Posterior vena cava (tissue), 2 donors: ENCODE data around the gene MSANTD7. TPM values are rescaled to one million over a fixed set of nuclear protein-coding genes. Genes with fewer than 3 reads are reported as not detected.
"Not testable (repeated sequence)": the region's sequence is repeated elsewhere in the genome, so short reads cannot be mapped to it uniquely, and the experiment has no call there.

Experiments
- DNase-seq: peaks from one replicate; pipeline ENCODE4 v3.0.0-alpha.2; 2020; ENCODE audit warnings: low spot score
- intact Hi-C, 2 donors: fragments of 100-400 bp; cut with DNase I; formaldehyde crosslinking; loops; one replicate each; pipeline versions ENCODE4 v1.14.1 to v1.14.2; 2022 to 2023
- total RNA-seq, 2 donors: library from RNA; stranded (reverse); fragmentation: NEBNext Ultra II Directional; extraction: Animal tissue kit (Norgen Biotek cat#: 25700); gene quantifications; one replicate each; pipeline ENCODE4 v1.2.1, GENCODE V29; 2021
- donor health status: DM: yes; HTN: yes; CAD: no.
- donor health status: DM: yes; HTN: yes; CAD: no.

MSANTD7 gene
- total RNA-seq, 2 donors from 2014 or later: 5.9 to 8.8 TPM

- DNase-seq: no peak
- intact Hi-C loops: loop anchor here in 1 of 2 donors (10.0 kb wide), 1 partner anchor 291 kb away; no protein-coding TSS in a partner anchor
These were observed 11.9 kb upstream of the MSANTD7 start for GRCh38 chr10:14826076-14826829.

- DNase-seq: no peak
- intact Hi-C loops: loop anchor here in 1 of 2 donors (5.0 kb wide), 1 partner anchor 1511 kb away; no protein-coding TSS in a partner anchor
These were observed 5.0 kb upstream of the MSANTD7 start for GRCh38 chr10:14833106-14833505.

- intact Hi-C loops: no loop called here
- DNase-seq: no peak
These were observed 1.9 kb upstream of the MSANTD7 start for GRCh38 chr10:14836208-14836607.

- intact Hi-C loops: no loop called here
- no peak for DNase-seq
These were observed 926 bp upstream of the MSANTD7 start for GRCh38 chr10:14837003-14837756.

GRCh38 chr10:14838582-14839304 is 637 bp downstream of the MSANTD7 start:
- intact Hi-C loops: no loop called here
- DNase-seq: peak; percentile 86

GRCh38 chr10:14839305-14839695 is 1.2 kb downstream of the MSANTD7 start:
- DNase-seq: no peak

GRCh38 chr10:14840178-14840577 is 2.1 kb downstream of the MSANTD7 start:
- DNase-seq: no peak
- intact Hi-C loops: no loop called here

More at GRCh38 chr10:14839305-14839695, 1.2 kb downstream of the MSANTD7 start:
- intact Hi-C loops: no loop called here

- intact Hi-C loops: no loop called here
- no peak for DNase-seq
These were observed 5.4 kb downstream of the MSANTD7 start for GRCh38 chr10:14843327-14843988.

GRCh38 chr10:14844948-14845347 is 6.8 kb downstream of the MSANTD7 start:
- intact Hi-C loops: no loop called here
- no peak for DNase-seq

GRCh38 chr10:14852236-14852635 is 14.1 kb downstream of the MSANTD7 start:
- DNase-seq: no peak
- intact Hi-C loops: no loop called here

- no peak for DNase-seq
- intact Hi-C loops: no loop called here
These were observed 17.3 kb downstream of the MSANTD7 start for GRCh38 chr10:14855453-14855852.

GRCh38 chr10:14858338-14858960 is 20.3 kb downstream of the MSANTD7 start:
- intact Hi-C loops: no loop called here
- no peak for DNase-seq

- DNase-seq: no peak
- intact Hi-C loops: no loop called here
These were observed 20.9 kb downstream of the MSANTD7 start for GRCh38 chr10:14859043-14859442.

GRCh38 chr10:14859775-14860174 is 21.7 kb downstream of the MSANTD7 start:
- no peak for DNase-seq
- intact Hi-C loops: no loop called here

GRCh38 chr10:14860791-14861190 is 22.7 kb downstream of the MSANTD7 start:
- intact Hi-C loops: no loop called here
- DNase-seq: no peak

GRCh38 chr10:14864466-14864865 is 26.4 kb downstream of the MSANTD7 start:
- intact Hi-C loops: not testable (repeated sequence)

GRCh38 chr10:14864871-14865270 is 26.8 kb downstream of the MSANTD7 start:
- DNase-seq, intact Hi-C loops: not testable (repeated sequence)

More at GRCh38 chr10:14864466-14864865, 26.4 kb downstream of the MSANTD7 start:
- not testable (repeated sequence) for DNase-seq

- intact Hi-C loops: no loop called here
- DNase-seq: no peak
These were observed 35.1 kb downstream of the MSANTD7 start for GRCh38 chr10:14873090-14873760.
